Thyroid gland (tissue), 4 donors: ENCODE results near the gene CNOT2.

Experiments used
- POLR2A ChIP-seq, 2 donors: fragments of 450-650 bp; IDR thresholded peaks; one replicate each; pipeline ENCODE4 v1.6.1; 2017; ENCODE audit warnings: antibody characterized with exemption in 2 of 2, mild to moderate bottlenecking in 2 of 2, moderate library complexity in 1 of 2
- TF ChIP-seq, protein P1 (sequence below), 6 experiments: fragments of 200-600 bp in 3 of 6; fragments of 450-650 bp in 3 of 6; sonication (generic) in 3 of 6; IDR thresholded peaks; one replicate each; pipeline ENCODE4 v1.5.1; 2016 to 2019; ENCODE audit warnings: antibody characterized with exemption in 6 of 6, mild to moderate bottlenecking in 2 of 6, inconsistent platforms in 1 of 6, moderate library complexity in 1 of 6

DNA sequence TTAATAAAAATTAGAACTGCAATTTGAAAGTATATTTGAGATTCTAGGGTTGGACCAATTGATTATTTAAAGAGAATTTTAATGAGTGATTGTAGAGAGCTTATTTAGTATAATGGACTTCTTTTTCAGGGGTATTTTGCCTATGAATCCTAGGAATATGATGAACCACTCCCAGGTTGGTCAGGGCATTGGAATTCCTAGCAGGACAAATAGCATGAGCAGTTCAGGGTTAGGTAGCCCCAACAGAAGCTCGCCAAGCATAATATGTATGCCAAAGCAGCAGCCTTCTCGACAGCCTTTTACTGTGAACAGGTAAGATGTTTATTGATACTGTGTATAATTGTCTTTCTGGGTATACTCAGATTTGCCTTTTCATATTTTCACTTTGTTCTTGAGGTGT, 86.9 kb downstream of the CNOT2 start:
- TF ChIP-seq POLR2A (IDR thresholded peaks at IDR 0.05): no peak
- TF ChIP-seq, protein P1, sequence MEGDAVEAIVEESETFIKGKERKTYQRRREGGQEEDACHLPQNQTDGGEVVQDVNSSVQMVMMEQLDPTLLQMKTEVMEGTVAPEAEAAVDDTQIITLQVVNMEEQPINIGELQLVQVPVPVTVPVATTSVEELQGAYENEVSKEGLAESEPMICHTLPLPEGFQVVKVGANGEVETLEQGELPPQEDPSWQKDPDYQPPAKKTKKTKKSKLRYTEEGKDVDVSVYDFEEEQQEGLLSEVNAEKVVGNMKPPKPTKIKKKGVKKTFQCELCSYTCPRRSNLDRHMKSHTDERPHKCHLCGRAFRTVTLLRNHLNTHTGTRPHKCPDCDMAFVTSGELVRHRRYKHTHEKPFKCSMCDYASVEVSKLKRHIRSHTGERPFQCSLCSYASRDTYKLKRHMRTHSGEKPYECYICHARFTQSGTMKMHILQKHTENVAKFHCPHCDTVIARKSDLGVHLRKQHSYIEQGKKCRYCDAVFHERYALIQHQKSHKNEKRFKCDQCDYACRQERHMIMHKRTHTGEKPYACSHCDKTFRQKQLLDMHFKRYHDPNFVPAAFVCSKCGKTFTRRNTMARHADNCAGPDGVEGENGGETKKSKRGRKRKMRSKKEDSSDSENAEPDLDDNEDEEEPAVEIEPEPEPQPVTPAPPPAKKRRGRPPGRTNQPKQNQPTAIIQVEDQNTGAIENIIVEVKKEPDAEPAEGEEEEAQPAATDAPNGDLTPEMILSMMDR (IDR thresholded peaks at IDR 0.05): no peak
